H9 (cell line): ENCODE data around the gene MATN4. TPM values are rescaled to one million over a fixed set of nuclear protein-coding genes. Genes with fewer than 3 reads are reported as not detected.

Source experiments
- DNase-seq: peaks from one replicate; pipeline ENCODE4 v3.0.0-alpha.2; 2017
- H2AFZ ChIP-seq: one replicate; pipeline ENCODE4 v1.6.1; 2013; ENCODE audit warnings: mild to moderate bottlenecking, low read length, control low read depth, moderate library complexity
- H2AK5ac ChIP-seq: 2 replicates; pipeline ENCODE4 v1.6.1; 2013; ENCODE audit warnings: low read length, control low read depth, mixed read lengths; ENCODE audit not compliant: insufficient read length
- H2BK120ac ChIP-seq: one replicate; pipeline ENCODE4 v1.6.1; 2013; ENCODE audit warnings: low read depth, mild to moderate bottlenecking, low read length, control low read depth, inconsistent platforms; ENCODE audit not compliant: poor library complexity, severe bottlenecking
- H2BK12ac ChIP-seq: 2 replicates; pipeline ENCODE4 v1.6.1; 2013; ENCODE audit warnings: low read length, control low read depth, mixed read lengths, low read depth; ENCODE audit not compliant: insufficient read length
- H2BK15ac ChIP-seq: 2 replicates; pipeline ENCODE4 v1.6.1; 2013; ENCODE audit warnings: low read depth, low read length, control low read depth
- H2BK20ac ChIP-seq: one replicate; pipeline ENCODE4 v1.6.1; 2013; ENCODE audit warnings: low read depth, mild to moderate bottlenecking, low read length, control low read depth, inconsistent platforms; ENCODE audit not compliant: poor library complexity, severe bottlenecking
- H2BK5ac ChIP-seq: 2 replicates; pipeline ENCODE4 v1.6.1; 2013; ENCODE audit warnings: low read length, control low read depth, mixed read lengths; ENCODE audit not compliant: insufficient read length
- H3K14ac ChIP-seq: 2 replicates; pipeline ENCODE4 v1.6.1; 2013; ENCODE audit warnings: low read length, control low read depth; ENCODE audit not compliant: insufficient read depth
- H3K18ac ChIP-seq: 2 replicates; pipeline ENCODE4 v1.6.1; 2013; ENCODE audit warnings: low read depth, mild to moderate bottlenecking, mixed read lengths, low read length, control low read depth; ENCODE audit not compliant: insufficient read length
- H3K23ac ChIP-seq: 2 replicates; pipeline ENCODE4 v1.6.1; 2013; ENCODE audit warnings: low read length, control low read depth, mixed read lengths, low read depth; ENCODE audit not compliant: insufficient read length
- H3K23me2 ChIP-seq: 2 replicates; pipeline ENCODE4 v1.6.1; 2013; ENCODE audit warnings: low read depth, mild to moderate bottlenecking, mixed read lengths, low read length, control low read depth; ENCODE audit not compliant: insufficient read length, poor library complexity, severe bottlenecking
- H3K27ac ChIP-seq: 2 replicates; pipeline ENCODE4 v1.5.1; 2013; ENCODE audit warnings: low read length, control low read depth, mixed read lengths, low read depth; ENCODE audit not compliant: insufficient read length
- H3K27me3 ChIP-seq: 2 replicates; pipeline ENCODE4 v1.6.1; 2013; ENCODE audit warnings: low read length, control low read depth, inconsistent platforms; ENCODE audit not compliant: insufficient read depth
- H3K4ac ChIP-seq: 2 replicates; pipeline ENCODE4 v1.6.1; 2013; ENCODE audit warnings: low read depth, mild to moderate bottlenecking, control low read depth, inconsistent platforms, low read length, moderate library complexity
- H3K4me1 ChIP-seq: 2 replicates; pipeline ENCODE4 v1.6.1; 2013; ENCODE audit warnings: low read length, control low read depth, inconsistent platforms; ENCODE audit not compliant: insufficient read depth
- H3K4me2 ChIP-seq: 2 replicates; pipeline ENCODE4 v1.6.1; 2013; ENCODE audit warnings: low read length, control low read depth, mixed read lengths; ENCODE audit not compliant: insufficient read length, insufficient read depth
- H3K56ac ChIP-seq: 2 replicates; pipeline ENCODE4 v1.6.1; 2013; ENCODE audit warnings: low read depth, mild to moderate bottlenecking, mixed read lengths, low read length, control low read depth; ENCODE audit not compliant: insufficient read length
- H3K79me1 ChIP-seq: 2 replicates; pipeline ENCODE4 v1.6.1; 2013; ENCODE audit warnings: low read depth, mild to moderate bottlenecking, moderate library complexity, low read length, control low read depth, inconsistent platforms; ENCODE audit not compliant: insufficient read depth, poor library complexity, severe bottlenecking
- H3K79me2 ChIP-seq: 2 replicates; pipeline ENCODE4 v1.6.1; 2013; ENCODE audit warnings: low read length, control low read depth, inconsistent platforms; ENCODE audit not compliant: insufficient read depth
- H3K9ac ChIP-seq: 2 replicates; pipeline ENCODE4 v1.6.1; 2013; ENCODE audit warnings: low read length, control low read depth, mixed read lengths; ENCODE audit not compliant: insufficient read length; ENCODE audit errors: extremely low read depth
- H3K9me3 ChIP-seq: one replicate; pipeline ENCODE4 v1.6.1; 2013; ENCODE audit warnings: low read depth, low read length, inconsistent platforms; ENCODE audit not compliant: control insufficient read depth
- H3T11ph ChIP-seq: one replicate; pipeline ENCODE4 v1.6.1; 2013; ENCODE audit warnings: mild to moderate bottlenecking, low read length, control low read depth, inconsistent platforms
- H4K20me1 ChIP-seq: one replicate; pipeline ENCODE4 v1.6.1; 2013; ENCODE audit not compliant: control insufficient read depth, insufficient read length, insufficient read depth
- H4K5ac ChIP-seq: 2 replicates; pipeline ENCODE4 v1.6.1; 2013; ENCODE audit warnings: low read depth, mild to moderate bottlenecking, mixed read lengths, low read length, control low read depth; ENCODE audit not compliant: insufficient read length
- H4K8ac ChIP-seq: replicated peaks from 2 replicates; pipeline ENCODE4 v1.6.1; 2013; ENCODE audit warnings: low read length, control low read depth, mixed read lengths, low read depth; ENCODE audit not compliant: insufficient read length
- H4K91ac ChIP-seq: 2 replicates; pipeline ENCODE4 v1.6.1; 2013; ENCODE audit warnings: low read depth, mild to moderate bottlenecking, moderate library complexity, mixed read lengths, low read length, control low read depth; ENCODE audit not compliant: insufficient read length
- H3K27ac Mint-ChIP-seq, 3 experiments: 2 replicates in 2 of 3; 3 replicates in 1 of 3; pipeline ENCODE4 v1.8.0; 2020 to 2021; ENCODE audit warnings: mixed read lengths in 3 of 3, mild to moderate bottlenecking in 1 of 3, moderate library complexity in 1 of 3
- H3K27me3 Mint-ChIP-seq: 2 replicates; pipeline ENCODE4 v1.8.0; 2021; ENCODE audit warnings: low read depth, mild to moderate bottlenecking, moderate library complexity, mixed read lengths
- H3K36me3 Mint-ChIP-seq, 3 experiments: 2 replicates in 2 of 3; 3 replicates in 1 of 3; pipeline ENCODE4 v1.8.0; 2020 to 2021; ENCODE audit warnings: low read depth in 3 of 3, mixed read lengths in 3 of 3; ENCODE audit not compliant: insufficient read depth in 1 of 3
- H3K4me1 Mint-ChIP-seq, 2 experiments: 2 replicates each; pipeline ENCODE4 v1.8.0; 2020; ENCODE audit warnings: mixed read lengths in 2 of 2
- H3K4me3 Mint-ChIP-seq, 2 experiments: 2 replicates in 1 of 2; 3 replicates in 1 of 2; pipeline ENCODE4 v1.8.0; 2020 to 2021; ENCODE audit warnings: mild to moderate bottlenecking in 2 of 2, mixed read lengths in 2 of 2, moderate library complexity in 1 of 2
- H3K9me3 Mint-ChIP-seq, 2 experiments: 2 replicates in 1 of 2; 3 replicates in 1 of 2; pipeline ENCODE4 v1.8.0; 2020; ENCODE audit warnings: mild to moderate bottlenecking in 2 of 2, mixed read lengths in 2 of 2, moderate library complexity in 1 of 2
- CTCF ChIP-seq: fragments of 200-600 bp; sonication (generic); conservative IDR thresholded peaks from 3 replicates; pipeline ENCODE4 v1.8.0; 2021; ENCODE audit warnings: antibody characterized with exemption, mild to moderate bottlenecking
- WGBS: extraction: QIAGEN DNeasy Blood & Tissue Kit; methylation state at CpG from one replicate; pipeline ENCODE4 v1.1.7; 2013; ENCODE audit warnings: missing lambda C conversion rate, low lambda C conversion rate, mixed read lengths; ENCODE audit not compliant: insufficient read length; ENCODE audit errors: extremely low coverage; 5-methylcytosine and 5-hydroxymethylcytosine counted together
- total RNA-seq: library from RNA; stranded (reverse); gene quantifications from 2 replicates; pipeline ENCODE4 v1.2.1, GENCODE V29; 2021

The MATN4 gene
- total RNA-seq, 1 experiment from 2014 or later = 0.11 TPM

DNA sequence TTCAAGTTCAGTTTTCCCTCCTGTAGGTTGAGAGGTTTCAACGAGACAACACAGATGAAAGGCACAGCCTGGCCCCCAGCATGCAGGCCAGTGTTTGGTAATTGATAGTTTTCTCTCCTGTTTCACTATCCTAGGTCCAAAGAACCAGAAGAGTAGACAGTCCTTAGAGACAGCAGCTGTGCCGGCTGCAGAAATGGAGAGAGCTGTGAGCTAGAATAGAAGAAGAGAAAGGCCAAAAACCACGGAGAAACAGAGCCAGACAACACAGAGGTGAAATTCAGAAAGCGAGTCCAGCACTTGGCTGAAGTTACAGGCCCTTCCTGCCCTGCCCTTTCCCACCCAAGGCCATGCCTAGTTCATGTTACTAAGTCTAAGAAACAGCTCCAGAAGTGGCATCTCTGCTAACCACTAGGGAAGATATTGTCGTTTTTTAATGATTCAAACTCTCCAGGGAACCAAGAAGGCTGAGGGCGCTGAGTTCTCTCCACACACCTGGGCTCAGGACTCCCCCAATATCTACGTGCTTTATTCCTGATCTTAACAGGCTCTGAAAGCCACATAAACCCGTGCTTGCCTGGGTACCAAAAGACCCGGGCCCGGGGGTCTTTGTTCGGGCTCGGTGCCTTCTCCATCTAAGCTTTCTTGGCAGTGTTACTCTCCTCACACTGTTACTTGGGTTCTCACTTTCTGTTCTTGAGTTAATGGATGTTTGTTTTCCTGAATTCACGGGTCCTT is 18.0 kb downstream of the MATN4 start:
- peaks cover 12 to 13% of the 10 kb centered on the region in 2 experiments for H3K4me1 Mint-ChIP-seq
- H2BK120ac ChIP-seq = no peak overlapping the region
- peaks cover 4 to 14% (median 9%) of the 10 kb centered on the region in 3 experiments; a peak in 6 of 7 replicates for H3K36me3 Mint-ChIP-seq
- no peak overlapping the region for H4K5ac ChIP-seq
- H2BK15ac ChIP-seq = no peak overlapping the region
- H3K27ac ChIP-seq = no peak overlapping the region
- H3T11ph ChIP-seq = no peak overlapping the region
- WGBS = no CpG with 5 or more reads among the region's 13 CpGs
- no peak overlapping the region for H2BK5ac ChIP-seq
- H3K4ac ChIP-seq = no peak overlapping the region
- no peak overlapping the region for H2AK5ac ChIP-seq
- H2BK12ac ChIP-seq = no peak overlapping the region
- H3K23me2 ChIP-seq = peaks cover 7% of the 10 kb centered on the region
- no peak for TF ChIP-seq CTCF
- no peak overlapping the region for H2AFZ ChIP-seq
- H3K27ac Mint-ChIP-seq = no peak overlapping the region
- no peak overlapping the region for H4K8ac ChIP-seq
- no peak overlapping the region for H3K14ac ChIP-seq
- H3K79me1 ChIP-seq = no peaks in the 10 kb centered on the region
- H3K9me3 Mint-ChIP-seq = peaks cover 11 to 12% of the 10 kb centered on the region in 2 experiments
- no peak for DNase-seq
- H3K4me1 ChIP-seq = peaks cover 2% of the 10 kb centered on the region; the same call in 1 of the 2 replicates
- no peaks in the 10 kb centered on the region for H4K20me1 ChIP-seq
- H3K23ac ChIP-seq = no peak overlapping the region
- no peak overlapping the region for H3K4me3 Mint-ChIP-seq
- no peak overlapping the region for H2BK20ac ChIP-seq
- peaks cover 55% of the 10 kb centered on the region for H3K27me3 Mint-ChIP-seq
- H3K79me2 ChIP-seq = no peaks in the 10 kb centered on the region
- no peak overlapping the region for H3K4me2 ChIP-seq
- no peak overlapping the region for H4K91ac ChIP-seq
- peaks cover 5% of the 10 kb centered on the region; the same call in 1 of the 2 replicates for H3K27me3 ChIP-seq
- no peak overlapping the region for H3K56ac ChIP-seq
- no peak overlapping the region for H3K18ac ChIP-seq
- H3K9me3 ChIP-seq = no peaks in the 10 kb centered on the region
- no peak overlapping the region for H3K9ac ChIP-seq
